Stimulated activated naive CD4-positive, alpha-beta T cell treated with Interleukin-2 at 50 U/mL for 16 hours (primary cell): ENCODE results near the gene TMEM91.
"Not testable (repeated sequence)": the region's sequence is repeated elsewhere in the genome, so short reads cannot be mapped to it uniquely, and the experiment has no call there.

ENCODE experiments used
- DNase-seq: peaks from one replicate; lab custom pipeline; 2025; lab: John Stamatoyannopoulos, UW

The TMEM91 gene

DNA sequence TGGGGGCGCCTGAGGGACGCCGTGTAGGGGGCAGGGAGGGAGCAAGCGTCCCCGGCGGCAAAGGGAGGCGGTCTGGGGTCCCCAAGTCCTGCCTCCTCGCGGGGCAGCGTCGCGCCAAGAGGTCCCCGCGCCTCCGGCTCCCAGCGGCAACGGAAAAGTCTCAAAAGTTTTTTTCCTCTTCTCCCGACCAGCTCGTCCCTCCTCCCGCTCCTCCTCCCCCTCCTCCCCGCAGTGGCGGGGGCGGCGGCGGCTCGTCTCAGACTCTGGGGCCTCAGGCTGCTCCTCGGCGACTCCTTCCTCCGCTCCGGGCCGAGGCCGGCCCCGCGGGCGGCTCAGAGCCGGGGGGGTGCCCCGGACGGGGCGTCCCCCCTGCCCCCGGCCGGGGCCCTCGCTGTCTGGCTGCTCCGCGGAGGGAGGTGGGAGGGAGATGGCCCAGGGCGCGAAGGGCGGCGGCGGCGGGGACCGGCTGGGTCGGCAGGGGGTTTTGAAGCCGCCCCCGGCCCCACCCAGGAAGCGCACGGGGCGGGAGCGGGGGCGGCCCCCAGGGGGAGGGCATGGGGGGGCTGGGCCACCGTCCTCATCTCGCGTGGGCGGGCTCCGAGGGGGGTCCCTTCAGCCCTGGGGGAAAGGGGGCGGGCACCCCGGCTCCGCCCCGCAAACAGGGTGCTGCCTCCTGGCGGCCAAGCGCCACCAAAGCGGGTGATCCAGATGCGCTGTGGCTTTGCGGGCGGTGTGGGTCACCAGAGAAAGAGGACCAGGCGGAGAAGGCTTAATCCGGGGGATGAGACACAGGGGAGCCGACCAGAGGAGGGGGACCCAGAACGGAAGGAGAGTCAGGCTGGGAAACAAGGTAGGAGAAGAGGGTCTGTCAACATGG is 22.6 kb upstream of the TMEM91 start, which contains the start of gene TGFB1:
TSS of gene TGFB1 (minus strand) at position 457 of the 877 bp plus-strand sequence. CDS start 878 bp downstream, outside the sequence.
- peak; percentile 91 for DNase-seq

DNA sequence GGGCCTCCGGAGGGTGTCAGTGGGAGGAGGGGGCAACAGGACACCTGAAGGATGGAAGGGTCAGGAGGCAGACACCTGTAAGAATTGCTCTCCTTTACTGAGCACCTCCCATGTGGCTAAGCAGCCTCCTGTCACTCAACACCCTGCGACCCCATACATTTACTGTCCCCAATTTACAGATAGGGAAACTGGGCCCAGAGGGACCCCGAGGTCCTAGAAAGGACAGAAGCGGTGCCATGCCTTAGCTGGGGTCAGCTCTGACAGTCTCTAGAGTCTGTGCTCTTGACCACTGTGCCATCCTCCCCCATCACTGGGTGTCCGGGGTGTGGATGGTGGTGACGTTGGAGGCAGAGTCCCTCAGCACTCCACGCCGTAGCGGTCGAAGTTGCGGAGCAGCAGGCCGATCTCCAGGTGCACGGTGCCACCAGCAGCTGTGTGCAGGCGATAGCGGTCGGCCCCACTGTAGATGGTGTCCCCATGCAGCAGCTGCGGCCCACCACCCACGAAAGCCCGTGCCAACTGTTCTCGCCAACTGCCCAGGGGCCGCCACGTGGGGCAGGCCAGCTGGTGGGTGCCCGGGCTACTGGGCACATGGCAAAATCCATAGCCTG is 21.9 kb upstream of the TMEM91 start:
- no peak for DNase-seq

DNA sequence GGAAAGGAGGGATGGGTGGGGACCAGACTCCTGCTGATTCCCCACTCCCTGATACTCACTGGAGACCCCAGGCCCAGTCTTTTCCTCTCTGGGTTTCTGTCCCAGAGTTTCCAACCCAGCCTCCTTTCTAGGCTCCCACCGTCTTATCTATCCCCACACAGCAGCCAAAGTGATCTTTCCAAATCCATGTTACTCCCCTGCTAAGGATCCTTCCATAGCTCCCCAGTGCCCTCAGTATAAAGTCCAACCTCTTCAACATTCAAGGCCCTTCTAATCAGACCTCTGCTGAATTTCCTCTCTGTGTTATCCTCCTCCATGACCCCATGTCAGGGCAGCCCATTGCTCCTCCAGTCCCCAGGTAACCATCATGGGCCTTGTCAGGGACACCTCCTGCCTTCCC is 21.3 kb upstream of the TMEM91 start:
- no peak for DNase-seq

- no peak for DNase-seq
Observed at GRCh38 chr19:41355802-41356201, 20.5 kb upstream of the TMEM91 start.

DNA sequence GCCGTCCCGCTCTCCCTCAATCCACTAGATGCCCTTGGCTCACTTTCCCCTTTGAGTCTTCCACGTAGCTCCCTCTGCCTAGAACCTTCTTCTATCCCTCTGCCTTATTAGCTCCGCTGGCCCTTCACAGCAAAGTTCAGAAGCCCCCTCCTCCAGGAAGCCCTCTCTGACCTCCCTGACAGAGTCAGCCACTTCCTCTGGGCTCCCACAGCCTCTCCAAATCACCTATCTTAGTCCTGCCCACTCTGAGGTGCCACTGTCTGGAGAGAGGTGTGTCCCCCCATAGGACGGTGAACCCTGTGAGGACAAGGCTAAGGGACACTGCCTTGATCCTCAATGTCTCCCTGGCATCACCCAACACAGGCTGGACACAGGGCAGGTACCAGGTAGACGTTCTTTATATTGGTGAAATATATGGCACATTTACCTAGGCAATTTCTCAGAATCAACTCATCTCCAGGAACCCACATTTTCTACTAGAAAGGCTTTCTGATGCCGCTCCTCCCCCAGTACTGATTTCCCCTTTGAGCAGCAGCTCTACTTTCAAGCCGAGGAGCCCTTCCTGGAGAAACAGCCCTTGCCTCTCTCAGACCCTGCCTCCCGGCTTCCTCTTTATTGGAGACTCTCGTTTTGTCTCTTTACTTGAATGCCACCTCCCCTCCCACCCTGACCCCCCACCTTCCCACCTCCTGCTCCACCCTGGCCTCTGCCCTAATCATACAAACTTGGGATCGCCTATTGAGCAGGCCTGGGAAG is 19.2 kb upstream of the TMEM91 start:
- DNase-seq: peak; percentile 26

- no peak for DNase-seq
Observed at GRCh38 chr19:41357746-41358145, 18.6 kb upstream of the TMEM91 start.

GRCh38 chr19:41359741-41360140 is 16.6 kb upstream of the TMEM91 start:
- no peak for DNase-seq

GRCh38 chr19:41362143-41362847 is 14.0 kb upstream of the TMEM91 start:
- DNase-seq: no peak

DNA sequence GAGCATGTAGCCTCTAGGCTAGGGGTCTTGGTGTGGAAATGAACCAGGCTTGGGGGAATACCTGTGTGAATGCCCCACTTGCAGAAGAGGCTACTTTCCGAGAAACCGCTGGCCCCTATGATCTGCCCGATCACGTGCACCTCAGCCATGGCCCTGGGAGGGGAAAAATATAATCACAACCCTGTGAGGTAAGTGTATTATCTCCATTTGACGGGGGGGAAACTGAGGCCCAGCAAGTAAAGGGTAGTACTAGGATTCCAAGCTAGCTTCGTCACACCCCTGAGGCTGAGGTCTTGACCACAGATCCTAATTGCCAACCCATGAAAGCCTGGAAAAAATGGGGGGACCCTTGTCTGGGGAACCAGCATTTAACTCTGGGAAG is 13.0 kb upstream of the TMEM91 start:
- DNase-seq: no peak

DNA sequence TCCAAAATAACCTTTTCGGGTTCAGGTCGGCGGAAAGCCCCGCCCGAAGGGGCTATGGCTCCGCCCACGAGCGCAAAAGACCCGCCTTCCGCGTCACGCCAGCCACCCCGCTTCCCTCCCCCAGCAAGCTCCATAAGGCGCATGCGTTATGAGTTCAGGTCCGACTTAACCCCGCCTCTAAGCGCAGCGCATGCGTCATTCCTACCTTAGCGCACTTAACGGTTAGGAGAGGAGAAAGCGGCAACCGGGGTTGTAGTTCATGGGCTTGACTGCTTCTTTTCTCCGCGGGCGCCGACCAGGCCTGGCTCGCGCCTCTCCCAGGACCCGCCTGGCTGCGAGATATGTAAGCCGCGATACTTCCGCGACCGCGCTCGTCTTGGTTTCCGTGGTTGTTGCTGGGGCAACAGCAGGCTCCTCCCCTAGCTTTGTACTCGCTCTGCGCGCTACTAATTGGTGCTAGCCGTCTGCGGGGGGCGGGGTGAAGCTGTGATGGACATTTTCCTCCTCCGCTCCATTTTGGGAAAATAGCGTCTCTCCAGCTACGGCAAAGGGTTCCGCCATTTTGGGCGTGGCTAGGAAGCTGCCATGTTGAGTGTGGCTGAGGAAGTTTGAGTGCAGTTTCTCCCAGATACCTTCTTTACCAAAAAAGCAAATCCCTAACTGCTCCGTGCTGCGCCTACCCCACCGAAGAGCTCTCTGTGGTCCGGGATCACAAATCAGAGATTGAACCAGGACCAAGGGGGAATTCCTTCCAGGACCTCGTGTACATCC is 12.4 kb upstream of the TMEM91 start, which contains the start of gene B9D2:
TSS of gene B9D2 (minus strand) at position 397 of the 771 bp plus-strand sequence. CDS start 630 bp downstream, outside the sequence.
- peak; percentile 98 for DNase-seq

DNA sequence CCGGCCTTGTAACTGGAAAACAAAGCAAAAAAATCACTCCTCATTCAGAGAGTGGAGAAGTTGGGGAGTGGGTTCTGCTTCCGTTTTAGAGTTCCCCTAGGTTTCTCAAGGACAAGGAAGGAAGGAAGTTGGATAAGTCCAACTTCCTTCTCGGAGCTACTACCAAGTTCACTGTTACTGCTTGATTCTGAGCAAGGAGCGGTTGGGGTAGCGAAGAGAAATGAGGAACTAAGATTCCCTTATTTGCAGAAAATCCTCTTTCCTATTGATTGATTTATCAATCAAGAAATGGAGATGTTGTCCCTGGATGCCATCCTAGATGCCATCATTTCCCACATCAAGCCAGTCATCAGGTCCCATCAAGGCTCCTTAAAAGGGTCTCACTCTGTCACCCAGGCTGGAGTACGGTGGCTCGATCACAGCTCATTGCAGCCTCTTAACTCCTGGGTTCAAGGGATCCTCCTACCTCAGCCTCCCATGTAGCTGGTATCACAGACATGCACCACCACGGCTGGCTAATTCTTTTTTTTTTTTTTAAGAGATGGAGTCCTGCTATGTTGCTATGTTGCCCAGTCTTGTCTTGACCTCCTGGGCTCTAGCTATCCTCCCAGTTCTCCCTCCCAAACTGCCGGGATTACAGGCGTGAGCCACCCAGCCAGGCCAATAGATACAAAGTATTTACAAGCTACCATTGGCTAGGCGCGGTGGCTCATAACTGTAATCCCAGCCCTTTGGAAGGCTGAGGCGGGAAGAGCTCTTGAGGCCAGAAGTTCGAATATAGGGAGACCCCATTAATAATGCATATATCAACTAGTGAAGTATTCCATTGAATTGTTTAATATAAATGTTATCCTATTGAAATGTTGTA is 11.6 kb upstream of the TMEM91 start:
- DNase-seq: no peak

DNA sequence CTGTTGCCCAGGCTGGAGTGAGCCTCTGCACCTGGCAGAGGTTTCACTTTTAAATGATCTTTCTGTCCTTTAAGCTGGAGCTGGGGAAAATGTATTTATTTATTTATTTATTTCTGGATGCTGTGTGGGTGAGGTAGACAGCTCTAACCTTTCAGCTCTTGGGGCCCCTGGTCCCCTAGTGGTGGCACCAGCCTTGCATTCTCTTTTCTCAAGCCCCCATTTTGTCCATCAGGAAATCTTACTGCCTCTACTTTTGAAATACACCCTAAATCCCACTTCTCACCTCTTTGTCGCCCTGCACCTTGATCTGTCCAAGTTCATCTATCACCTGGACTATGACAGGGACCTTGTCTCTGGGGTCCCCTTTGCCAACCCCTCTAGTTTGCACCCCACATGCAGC is 10.2 kb upstream of the TMEM91 start:
- no peak for DNase-seq

DNA sequence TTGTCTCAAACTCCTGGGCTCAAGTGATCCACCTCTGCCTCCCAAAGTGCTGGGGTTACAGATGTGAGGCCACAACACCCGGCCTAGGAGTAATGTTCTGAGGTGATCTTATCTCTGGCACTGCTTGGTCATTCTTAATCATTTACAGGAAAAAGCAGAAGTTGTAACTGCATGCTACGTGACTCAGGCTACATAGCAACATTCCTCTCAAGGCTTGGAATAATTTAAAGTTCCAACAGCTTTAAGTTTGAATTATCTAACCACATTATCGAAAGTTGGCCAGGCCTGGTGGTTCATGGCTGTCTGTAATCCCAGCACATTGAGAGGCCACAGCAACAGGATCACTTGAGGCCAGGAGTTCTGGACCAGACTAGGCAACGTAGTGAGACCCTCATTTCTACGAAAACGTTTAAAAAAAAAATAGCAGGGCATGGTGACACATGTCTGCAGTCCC is 8.5 kb upstream of the TMEM91 start:
- no peak for DNase-seq

- DNase-seq: no peak
Observed at GRCh38 chr19:41369769-41370168, 6.6 kb upstream of the TMEM91 start.

- not testable (repeated sequence) for DNase-seq
Observed at GRCh38 chr19:41371119-41371518, 5.2 kb upstream of the TMEM91 start.

- no peak for DNase-seq
Observed at GRCh38 chr19:41371541-41371940, 4.8 kb upstream of the TMEM91 start.

DNA sequence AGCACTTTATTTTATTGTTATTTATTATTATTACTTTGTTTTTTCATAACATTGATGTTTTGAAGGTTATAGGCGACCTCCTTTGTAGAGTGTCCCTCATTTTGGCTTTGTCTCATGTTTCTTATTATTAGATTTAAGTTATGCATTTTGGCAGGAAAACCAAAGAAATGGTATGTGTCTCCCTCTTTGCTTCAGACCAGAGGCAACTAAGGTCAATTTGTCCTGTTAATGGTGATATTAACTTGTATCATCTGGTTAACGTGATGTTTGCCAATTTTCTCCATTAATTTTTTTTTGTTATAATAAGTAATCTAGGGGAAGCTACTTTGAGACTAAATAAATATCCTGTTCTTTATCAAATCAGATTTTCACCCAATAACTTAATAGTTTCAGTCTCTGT is 3.8 kb upstream of the TMEM91 start:
- no peak for DNase-seq

- DNase-seq: no peak
Observed at GRCh38 chr19:41373993-41374392, 2.3 kb upstream of the TMEM91 start.

GRCh38 chr19:41376998-41377365 is 649 bp downstream of the TMEM91 start:
- DNase-seq: peak; percentile 22
